Transverse colon (tissue), 4 donors: ENCODE data around the gene CA6.

Experiments
- EP300 ChIP-seq: sonication (generic); formaldehyde crosslinking; IDR thresholded peaks from one replicate; pipeline ENCODE4 v1.6.1; 2017; ENCODE audit warnings: antibody characterized with exemption, low read depth
- POLR2A ChIP-seq: fragments of 450-650 bp; IDR thresholded peaks from one replicate; pipeline ENCODE4 v1.6.1; 2016; ENCODE audit warnings: antibody characterized with exemption, mild to moderate bottlenecking, moderate library complexity
- POLR2AphosphoS5 ChIP-seq, 3 donors: sonication (generic); formaldehyde crosslinking; IDR thresholded peaks; one replicate each; pipeline ENCODE4 v1.6.1; 2016; ENCODE audit warnings: antibody characterized with exemption in 3 of 3
- TF ChIP-seq, protein P1 (sequence below), 5 experiments: fragments of 200-600 bp in 3 of 5; fragments of 450-650 bp in 2 of 5; sonication (generic) in 3 of 5; IDR thresholded peaks; 1 replicate in 2 of 5; 2 replicates in 3 of 5; pipeline ENCODE4 v1.5.1; 2016 to 2017; ENCODE audit warnings: antibody characterized with exemption in 5 of 5, inconsistent platforms in 3 of 5, mild to moderate bottlenecking in 2 of 5, moderate library complexity in 1 of 5

DNA sequence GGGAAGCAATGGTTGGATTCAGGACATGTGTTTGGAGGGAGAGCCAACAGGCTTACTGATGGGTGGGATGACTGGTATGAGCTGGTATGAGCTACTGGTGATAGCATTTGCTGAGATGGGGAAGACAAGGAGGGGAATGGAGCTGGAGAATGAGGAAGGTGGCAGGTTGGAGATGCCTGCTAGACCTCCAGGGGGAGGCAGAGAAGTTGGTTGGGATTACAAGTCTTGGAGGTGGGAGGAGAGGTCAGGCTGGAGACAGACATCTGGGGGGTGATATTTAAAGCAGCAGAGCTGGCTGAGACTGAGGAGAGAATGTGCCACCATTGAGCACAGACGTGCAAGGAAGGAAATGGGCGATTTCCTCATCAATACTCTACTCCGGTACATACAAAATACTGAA lies 35.3 kb upstream of the CA6 start:
- no peak for TF ChIP-seq EP300
- TF ChIP-seq, protein P1, sequence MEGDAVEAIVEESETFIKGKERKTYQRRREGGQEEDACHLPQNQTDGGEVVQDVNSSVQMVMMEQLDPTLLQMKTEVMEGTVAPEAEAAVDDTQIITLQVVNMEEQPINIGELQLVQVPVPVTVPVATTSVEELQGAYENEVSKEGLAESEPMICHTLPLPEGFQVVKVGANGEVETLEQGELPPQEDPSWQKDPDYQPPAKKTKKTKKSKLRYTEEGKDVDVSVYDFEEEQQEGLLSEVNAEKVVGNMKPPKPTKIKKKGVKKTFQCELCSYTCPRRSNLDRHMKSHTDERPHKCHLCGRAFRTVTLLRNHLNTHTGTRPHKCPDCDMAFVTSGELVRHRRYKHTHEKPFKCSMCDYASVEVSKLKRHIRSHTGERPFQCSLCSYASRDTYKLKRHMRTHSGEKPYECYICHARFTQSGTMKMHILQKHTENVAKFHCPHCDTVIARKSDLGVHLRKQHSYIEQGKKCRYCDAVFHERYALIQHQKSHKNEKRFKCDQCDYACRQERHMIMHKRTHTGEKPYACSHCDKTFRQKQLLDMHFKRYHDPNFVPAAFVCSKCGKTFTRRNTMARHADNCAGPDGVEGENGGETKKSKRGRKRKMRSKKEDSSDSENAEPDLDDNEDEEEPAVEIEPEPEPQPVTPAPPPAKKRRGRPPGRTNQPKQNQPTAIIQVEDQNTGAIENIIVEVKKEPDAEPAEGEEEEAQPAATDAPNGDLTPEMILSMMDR (IDR thresholded peaks at IDR 0.05) = no peak
- no peak for TF ChIP-seq POLR2A
- no peak for TF ChIP-seq POLR2AphosphoS5 (IDR thresholded peaks at IDR 0.05)
